Effector CD4-positive, alpha-beta T cell (primary cell): Measurements from ENCODE around the gene BUB1B.

Source experiments
- DNase-seq: peaks from one replicate; pipeline ENCODE4 v3.0.0-alpha.2; 2020

Gene BUB1B

DNA sequence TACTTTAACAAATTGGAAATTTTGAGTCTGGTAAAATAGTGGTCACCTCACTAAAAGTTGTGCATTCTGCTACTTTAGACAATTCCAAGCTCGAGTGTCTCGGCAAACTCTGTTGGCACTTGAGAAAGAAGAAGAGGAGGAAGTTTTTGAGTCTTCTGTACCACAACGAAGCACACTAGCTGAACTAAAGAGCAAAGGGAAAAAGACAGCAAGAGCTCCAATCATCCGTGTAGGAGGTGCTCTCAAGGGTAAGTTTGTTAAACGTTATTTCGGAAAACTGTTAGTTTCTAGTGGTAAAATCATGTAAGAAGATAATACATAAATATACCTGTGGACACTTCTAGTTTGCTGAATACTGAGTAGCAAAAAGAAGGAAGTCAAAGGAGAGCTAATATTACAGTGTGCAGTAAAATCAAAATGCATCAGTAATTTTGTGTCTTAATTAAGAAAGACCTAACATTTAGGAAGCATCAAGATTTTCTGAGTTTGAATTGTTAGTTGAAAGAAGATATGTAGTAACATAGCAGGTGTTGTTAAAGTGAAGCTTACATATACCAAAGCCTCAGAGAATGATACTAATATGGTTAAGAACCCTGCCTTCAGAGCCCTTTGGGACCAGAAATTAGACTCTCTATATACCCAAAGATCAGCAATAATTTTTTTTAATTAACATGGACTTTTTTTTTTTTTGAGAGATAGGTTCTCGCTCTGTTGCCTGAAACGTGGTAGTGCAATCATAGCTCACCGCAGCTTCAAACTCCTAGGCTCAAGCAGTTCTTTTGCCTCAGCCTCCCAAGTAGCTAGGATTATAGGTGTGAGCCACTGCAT lies 23.0 kb downstream of the BUB1B start:
- no peak for DNase-seq

DNA sequence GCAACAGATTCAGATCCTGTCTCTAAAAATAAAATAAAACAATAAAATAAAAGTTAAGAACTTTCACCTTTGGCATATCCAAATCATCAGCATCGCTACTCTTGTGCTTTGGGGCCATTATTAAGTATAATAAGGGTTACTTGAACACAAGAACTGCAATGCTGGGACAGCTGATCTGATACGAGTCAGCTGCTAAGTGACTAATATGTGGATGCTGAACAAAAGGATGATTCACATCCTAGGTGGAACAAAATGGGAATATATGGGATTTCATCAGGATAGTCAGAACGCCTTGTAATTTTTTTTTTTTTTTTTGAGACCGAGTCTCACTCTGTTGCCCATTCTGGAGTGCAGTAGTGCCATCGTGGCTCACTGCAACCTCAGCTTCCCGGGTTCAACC lies 29.7 kb downstream of the BUB1B start:
- DNase-seq, result no peak

DNA sequence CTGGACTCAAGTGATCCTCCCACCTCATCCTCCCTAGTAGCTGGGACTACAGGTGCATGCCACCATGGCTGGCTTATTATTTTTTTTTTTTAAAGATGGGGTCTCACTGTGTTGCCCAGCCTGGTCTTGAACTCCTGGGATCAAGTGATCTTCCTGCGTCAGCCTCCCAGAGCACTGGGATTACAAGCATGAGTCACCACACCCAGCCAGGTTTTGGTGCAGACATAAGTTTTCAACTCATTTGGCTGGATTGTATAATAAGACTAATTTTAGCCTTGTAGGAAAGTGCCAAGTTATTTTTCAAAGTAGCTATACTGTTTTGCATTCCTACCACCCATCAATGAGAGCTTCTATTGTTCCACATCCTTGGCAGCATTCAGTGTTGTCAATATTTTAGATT lies 32.1 kb downstream of the BUB1B start:
- no peak for DNase-seq

GRCh38 chr15:40197434-40197833 lies 36.6 kb downstream of the BUB1B start:
- no peak for DNase-seq

GRCh38 chr15:40198355-40199085 lies 37.7 kb downstream of the BUB1B start:
- DNase-seq, result no peak

DNA sequence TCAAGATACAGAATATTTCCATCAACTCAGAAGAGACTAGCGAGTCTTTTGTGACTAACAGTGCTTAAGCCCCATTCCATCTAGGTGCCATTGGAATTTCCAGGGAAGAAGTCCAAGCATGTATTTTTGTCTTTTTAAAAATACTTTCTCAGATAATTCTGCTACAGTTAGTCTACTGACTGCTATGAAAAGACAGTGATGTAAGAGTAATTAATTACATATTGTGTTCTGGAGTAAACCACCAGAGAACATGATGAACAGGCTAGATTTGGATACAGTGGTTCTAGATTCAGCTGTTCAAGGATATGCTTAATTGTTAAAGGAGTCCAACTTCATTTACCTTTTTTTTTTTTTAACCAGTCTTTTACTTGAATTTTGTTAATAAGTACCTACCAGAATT lies 43.2 kb downstream of the BUB1B start:
- no peak for DNase-seq

DNA sequence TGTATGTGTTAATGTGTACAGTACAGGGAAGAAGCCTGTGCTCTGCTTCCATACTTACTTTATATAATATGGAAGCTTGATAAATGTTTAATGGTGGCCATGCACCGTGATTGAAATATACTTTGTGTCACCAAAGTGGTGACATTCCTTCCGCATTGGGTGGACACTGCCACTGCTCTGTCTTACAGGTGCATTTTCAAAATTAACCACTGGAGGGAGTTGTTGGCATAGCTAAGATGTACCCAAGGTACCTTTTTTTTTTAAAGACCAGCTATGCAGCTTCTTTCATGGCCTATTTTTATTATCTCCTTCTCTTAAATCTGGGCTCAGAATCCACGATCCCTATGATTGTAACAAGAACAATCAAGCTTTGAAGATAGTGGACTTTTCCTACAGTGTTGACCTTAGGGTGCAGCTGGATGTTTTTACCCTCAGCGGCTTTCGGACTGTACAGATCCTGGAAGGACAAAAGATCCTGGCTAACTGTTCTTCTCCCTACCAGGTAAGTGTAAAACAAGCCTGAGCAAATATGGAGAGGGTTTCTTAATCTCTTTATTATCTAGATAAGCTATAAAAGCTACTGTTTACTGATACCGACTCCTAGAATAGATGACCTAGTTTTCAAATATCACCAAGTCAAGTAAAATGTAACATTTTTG lies 56.4 kb downstream of the BUB1B start:
- peak; percentile 37 for DNase-seq

DNA sequence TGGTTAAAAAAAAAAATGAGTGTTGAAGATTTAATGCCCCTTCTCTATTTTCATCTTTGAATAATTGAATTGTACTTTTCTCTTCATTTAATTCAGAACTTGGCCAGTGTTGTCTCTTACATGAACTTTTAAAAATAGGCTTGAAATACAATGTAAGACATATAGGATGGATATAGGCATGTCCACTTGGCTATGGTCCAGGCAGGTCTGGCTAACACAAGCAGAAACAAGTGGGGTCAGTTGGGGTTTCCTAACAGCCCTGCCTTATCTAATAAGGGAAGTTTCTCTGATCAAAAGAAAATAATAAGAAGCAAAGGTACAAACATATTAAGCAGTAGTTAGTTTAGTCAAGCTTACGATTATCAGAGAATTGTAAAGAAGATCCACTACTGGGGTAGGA lies 58.9 kb downstream of the BUB1B start:
- no peak for DNase-seq

DNA sequence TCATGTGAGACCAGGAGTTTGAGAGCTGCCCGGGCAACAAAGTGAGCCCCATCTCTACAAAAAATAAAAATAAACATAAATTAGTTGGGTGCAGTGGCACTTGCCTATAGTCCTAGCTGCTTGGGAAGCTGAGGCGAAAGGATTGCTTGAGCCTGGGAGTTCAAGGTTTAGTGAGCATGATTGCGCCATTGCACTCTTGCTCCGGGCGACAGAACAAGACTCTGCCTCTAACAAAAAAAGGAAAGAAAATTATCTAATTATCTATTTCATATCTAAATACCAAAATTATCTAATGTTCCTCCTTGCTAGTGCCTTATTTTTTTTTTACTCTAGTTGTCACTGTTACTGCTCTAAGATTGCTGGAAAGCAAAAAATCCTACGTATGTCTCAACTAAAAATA lies 61.3 kb downstream of the BUB1B start:
- DNase-seq, result no peak

DNA sequence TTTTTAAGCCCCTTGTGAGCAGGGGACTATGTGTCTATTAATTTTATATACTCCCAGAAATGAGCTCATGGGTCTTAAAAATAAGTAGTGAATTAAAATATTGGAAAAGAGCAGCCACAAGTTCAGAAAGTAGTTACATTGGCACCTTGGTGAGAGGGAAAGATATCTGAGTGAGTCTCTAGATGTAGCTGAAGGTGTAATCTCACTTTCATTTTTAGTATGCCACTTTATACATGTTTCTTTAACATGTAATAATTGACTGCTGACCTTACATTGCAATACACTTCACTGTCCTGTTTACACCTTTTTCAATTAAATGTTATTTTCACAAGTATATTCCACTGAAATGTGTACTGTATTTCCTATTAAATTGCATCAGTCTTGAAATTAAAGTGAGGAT lies 65.9 kb downstream of the BUB1B start:
- no peak for DNase-seq

- DNase-seq, result no peak
Measured at GRCh38 chr15:40229316-40229715, 68.4 kb downstream of the BUB1B start.

DNA sequence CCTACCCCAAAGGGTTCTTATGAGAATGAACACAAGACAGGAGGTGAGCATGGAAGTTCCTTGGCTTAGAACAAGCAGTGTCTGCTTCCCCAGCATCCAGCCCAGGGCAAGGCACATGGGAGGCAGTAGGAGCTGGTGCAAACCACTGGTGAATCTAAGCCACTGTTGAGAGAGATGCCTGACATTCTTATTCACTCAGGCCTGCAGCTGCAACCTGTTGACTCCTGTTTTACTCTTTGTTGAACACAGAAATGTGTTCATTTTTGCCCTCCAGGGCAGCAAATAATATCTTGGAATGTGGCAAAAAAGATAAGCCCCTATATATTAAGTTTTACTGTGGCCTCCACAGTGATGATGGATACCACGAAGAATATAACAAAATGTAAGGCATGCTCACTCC lies 69.1 kb downstream of the BUB1B start:
- no peak for DNase-seq

DNA sequence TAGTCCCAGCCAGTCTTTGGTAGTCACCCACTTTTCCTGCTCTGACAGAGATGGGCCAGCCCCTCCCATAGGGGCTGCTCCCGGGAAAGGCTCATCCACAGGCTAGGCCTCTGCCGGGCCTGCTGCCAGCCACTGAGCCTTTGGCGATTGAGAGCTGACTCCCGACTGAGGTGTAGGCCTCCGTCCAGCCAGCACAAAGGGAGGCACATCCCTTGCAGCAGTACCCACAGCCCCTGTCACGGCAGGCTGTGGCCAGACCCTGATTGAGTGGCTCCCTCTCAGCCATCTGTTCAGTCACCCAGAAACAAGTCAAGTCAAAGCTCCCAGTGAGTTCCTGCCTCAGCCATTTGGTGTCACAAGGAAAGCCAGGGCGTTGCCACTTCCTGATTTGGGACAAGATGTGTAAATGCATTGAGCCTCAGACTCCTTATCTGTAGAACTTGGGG lies 71.8 kb downstream of the BUB1B start:
- no peak for DNase-seq

- no peak for DNase-seq
Measured at GRCh38 chr15:40233727-40234577, 73.1 kb downstream of the BUB1B start.

DNA sequence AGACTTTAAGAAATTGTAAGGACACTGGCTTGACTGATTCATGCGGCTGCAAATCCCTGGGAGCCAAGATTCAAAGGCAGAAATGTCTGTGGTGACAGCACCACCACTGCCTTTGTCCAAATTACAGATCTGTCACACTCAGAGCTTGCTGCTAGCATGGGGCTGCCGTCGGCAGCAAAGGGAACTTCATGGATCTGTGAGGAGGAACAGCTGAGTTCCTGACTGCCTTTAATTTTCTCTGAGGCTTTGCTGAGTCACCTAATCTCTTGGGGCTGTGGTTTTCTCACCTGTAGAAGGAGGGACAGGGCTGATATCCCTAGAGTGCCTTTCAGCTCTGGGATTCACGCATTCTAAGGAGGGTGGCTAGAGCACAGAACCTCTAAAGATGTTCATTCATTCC lies 73.9 kb downstream of the BUB1B start:
- DNase-seq, result no peak

GRCh38 chr15:40235201-40235885 lies 74.5 kb downstream of the BUB1B start:
- DNase-seq, result no peak

- no peak for DNase-seq
Measured at GRCh38 chr15:40238532-40239403, 77.9 kb downstream of the BUB1B start, which contains the start of gene PAK6. Gene PAK6 (plus strand): TSS chr15:40239063. CDS start chr15:40264786, 25,723 bp downstream.

GRCh38 chr15:40239404-40239692 lies 78.5 kb downstream of the BUB1B start:
- DNase-seq, result no peak

- DNase-seq, result no peak
Measured at GRCh38 chr15:40239693-40240618, 79.1 kb downstream of the BUB1B start.

GRCh38 chr15:40240619-40241221 lies 79.9 kb downstream of the BUB1B start:
- DNase-seq, result no peak
